Naive thymus-derived CD4-positive, alpha-beta T cell (primary cell): ENCODE measurements around the gene ZFYVE16. TPM values are rescaled to one million over a fixed set of nuclear protein-coding genes. Genes with fewer than 3 reads are reported as not detected.

Experiments
- ATAC-seq: fragments of 150-1000 bp; cut with Tn5 transposase; 2 replicates; pipeline ENCODE4 v1.10.0; 2021; ENCODE audit warnings: mild to moderate bottlenecking, moderate library complexity
- CTCF ChIA-PET: fragments of 350-600 bp; sonication (Branson Sonifier 250); formaldehyde crosslinking; loops from one replicate; lab custom pipeline; 2021; ENCODE audit warnings: antibody characterized with exemption; lab: Charles Lee
- POLR2A ChIA-PET: fragments of 350-600 bp; sonication (Branson Sonifier 250); formaldehyde crosslinking; loops from one replicate; lab custom pipeline; 2021; ENCODE audit warnings: antibody characterized with exemption, inconsistent platforms; lab: Charles Lee
- DNase-seq, 9 donors: peaks; one replicate each; pipeline versions ENCODE4 v3.0.0 to v3.0.0-alpha.2; 2020 to 2022; ENCODE audit warnings: mixed read lengths in 1 of 9
- H3K27ac ChIP-seq: one replicate; pipeline ENCODE4 v1.7.0; 2013; ENCODE audit warnings: mild to moderate bottlenecking, low read depth, low read length, moderate library complexity
- H3K27me3 ChIP-seq, 2 donors: one replicate each; pipeline ENCODE4 v1.7.0; 2013; ENCODE audit warnings: low read length in 2 of 2, mild to moderate bottlenecking in 2 of 2, moderate library complexity in 2 of 2; ENCODE audit not compliant: control insufficient read depth in 2 of 2, insufficient read depth in 2 of 2
- H3K36me3 ChIP-seq, 3 experiments: 1 replicate in 2 of 3; 2 replicates in 1 of 3; pipeline ENCODE4 v1.7.0; 2013; ENCODE audit warnings: low read length in 3 of 3, mild to moderate bottlenecking in 3 of 3, moderate library complexity in 1 of 3; ENCODE audit not compliant: insufficient read depth in 3 of 3, control insufficient read depth in 2 of 3
- H3K4me1 ChIP-seq, 2 donors: one replicate each; pipeline ENCODE4 v1.7.0; 2013; ENCODE audit warnings: low read length in 2 of 2, mild to moderate bottlenecking in 2 of 2, moderate library complexity in 1 of 2; ENCODE audit not compliant: control insufficient read depth in 2 of 2, insufficient read depth in 2 of 2
- H3K4me3 ChIP-seq: 2 replicates; pipeline ENCODE4 v1.7.0; 2013; ENCODE audit warnings: mild to moderate bottlenecking, low read length
- H3K9me3 ChIP-seq, 3 experiments: 1 replicate in 2 of 3; 2 replicates in 1 of 3; pipeline ENCODE4 v1.7.0; 2013; ENCODE audit warnings: low read length in 3 of 3; ENCODE audit not compliant: control insufficient read depth in 2 of 3
- H3K27ac Mint-ChIP-seq, 9 donors: one replicate each; pipeline ENCODE4 v1.8.0; 2020 to 2022; ENCODE audit warnings: mixed read lengths in 9 of 9, mild to moderate bottlenecking in 8 of 9, moderate library complexity in 5 of 9, inconsistent platforms in 2 of 9
- H3K27me3 Mint-ChIP-seq, 5 donors: one replicate each; pipeline ENCODE4 v1.8.0; 2021 to 2022; ENCODE audit warnings: mixed read lengths in 5 of 5, mild to moderate bottlenecking in 1 of 5
- H3K36me3 Mint-ChIP-seq, 5 donors: one replicate each; pipeline ENCODE4 v1.8.0; 2020 to 2022; ENCODE audit warnings: mixed read lengths in 5 of 5, mild to moderate bottlenecking in 3 of 5, inconsistent platforms in 1 of 5
- H3K4me1 Mint-ChIP-seq, 7 donors: one replicate each; pipeline ENCODE4 v1.8.0; 2020 to 2022; ENCODE audit warnings: mixed read lengths in 7 of 7, mild to moderate bottlenecking in 3 of 7, inconsistent platforms in 1 of 7
- H3K4me3 Mint-ChIP-seq, 10 donors: one replicate each; pipeline ENCODE4 v1.8.0; 2020 to 2022; ENCODE audit warnings: mild to moderate bottlenecking in 10 of 10, mixed read lengths in 10 of 10, moderate library complexity in 6 of 10, inconsistent platforms in 2 of 10
- H3K9me3 Mint-ChIP-seq, 11 donors: one replicate each; pipeline ENCODE4 v1.8.0; 2020 to 2022; ENCODE audit warnings: mixed read lengths in 11 of 11, mild to moderate bottlenecking in 4 of 11, inconsistent platforms in 1 of 11, moderate library complexity in 1 of 11
- intact Hi-C, 2 donors: fragments of 100-400 bp; cut with micrococcal nuclease; formaldehyde crosslinking; loops; one replicate each; pipeline ENCODE4 v1.15.1; 2023
- polyA plus RNA-seq, 2 donors: library from polyadenylated mRNA; unstranded; fragments of 300-500 nt; fragmentation: Illumina TruSeq; gene quantifications; one replicate each; pipeline ENCODE4 v1.2.3, GENCODE V29; 2021
- total RNA-seq, 6 experiments: library from RNA in 5 of 6; stranded (reverse) in 5 of 6; gene quantifications; 1 replicate in 5 of 6; 2 replicates in 1 of 6; pipeline ENCODE4 v1.2.3 and lab custom pipeline; 2021 to 2026

The ZFYVE16 gene
- total and polyA plus RNA-seq, 7 experiments from 2014 or later = 3.0 to 32.0 (median 14.1) TPM

DNA sequence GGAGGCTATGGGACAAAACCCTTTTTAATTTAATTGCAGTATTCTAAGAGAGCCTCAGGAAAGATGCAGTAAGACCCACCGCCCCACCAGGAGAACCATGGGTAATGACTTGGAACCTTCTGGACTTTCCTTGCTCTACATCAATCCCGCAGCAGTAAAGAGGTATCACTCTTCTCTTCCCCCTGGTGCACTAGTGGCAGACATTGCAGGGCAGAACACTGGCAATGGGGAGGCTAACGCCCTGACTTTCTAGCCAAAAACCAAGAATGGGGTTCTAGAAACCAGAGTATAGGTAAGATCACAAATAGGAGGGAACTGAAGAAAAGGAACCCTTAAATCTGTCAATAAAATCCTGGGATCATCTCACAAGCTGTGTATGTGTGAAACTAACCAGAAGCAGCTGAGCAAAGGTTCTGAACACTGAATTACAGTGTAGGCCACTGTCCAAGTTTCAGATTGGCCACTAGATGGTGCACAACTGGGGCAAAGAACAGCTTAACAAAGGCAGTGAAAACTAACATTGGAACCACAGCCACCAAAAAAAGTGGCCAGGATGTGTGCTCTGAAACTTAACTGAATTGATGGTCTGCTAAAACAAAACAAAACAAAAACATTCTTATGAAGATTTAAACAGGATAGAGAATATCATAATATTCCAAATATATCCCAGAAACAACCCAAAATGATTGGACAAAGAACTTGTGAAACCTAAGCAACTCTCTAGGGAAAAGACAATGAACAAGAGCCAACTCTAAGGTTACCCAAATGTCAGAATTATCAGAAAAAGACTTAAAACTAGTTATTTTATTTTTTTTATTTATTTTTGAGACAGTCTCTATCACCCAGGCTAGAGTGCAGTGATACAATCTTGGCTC is 73.4 kb downstream of the ZFYVE16 start:
- Mint-ChIP-seq H3K27ac (peak overlapping the region in 1 of 9 donors; percentile 47), H3K36me3 (peaks cover 2 to 36% (median 29%) of the 10 kb centered on the region in 5 donors), H3K27me3 (peaks cover 0 to 3% (median 0%) of the 10 kb centered on the region in 5 donors), H3K4me3 (no peak overlapping the region), H3K9me3 (peaks cover 0 to 29% (median 8%) of the 10 kb centered on the region in 11 donors), H3K4me1 (peaks cover 0 to 7% (median 0%) of the 10 kb centered on the region in 7 donors)
- no peak overlapping the region for H3K27ac ChIP-seq
- H3K4me3 ChIP-seq = no peak overlapping the region
- no peaks in the 10 kb centered on the region for H3K4me1 ChIP-seq
- H3K9me3 ChIP-seq = no peaks in the 10 kb centered on the region
- ATAC-seq = peak; percentile 85
- intact Hi-C loops = loop anchor here (1.0 to 10.0 kb wide), 8 partner anchors 176 to 818 kb away; no protein-coding TSS in a partner anchor
- no peaks in the 10 kb centered on the region for H3K27me3 ChIP-seq
- peak in 5 of 9 donors; percentile 18 to 41 (median 30) for DNase-seq
- ChIA-PET CTCF (interaction anchor here (0.7 to 2.0 kb wide), 4 partner anchors 11 to 1802 kb away, joined by 3 to 6 read pairs (median 4); no protein-coding TSS in a partner anchor), POLR2A (no interaction called here)
- peaks cover 0 to 3% (median 0%) of the 10 kb centered on the region in 3 experiments for H3K36me3 ChIP-seq

DNA sequence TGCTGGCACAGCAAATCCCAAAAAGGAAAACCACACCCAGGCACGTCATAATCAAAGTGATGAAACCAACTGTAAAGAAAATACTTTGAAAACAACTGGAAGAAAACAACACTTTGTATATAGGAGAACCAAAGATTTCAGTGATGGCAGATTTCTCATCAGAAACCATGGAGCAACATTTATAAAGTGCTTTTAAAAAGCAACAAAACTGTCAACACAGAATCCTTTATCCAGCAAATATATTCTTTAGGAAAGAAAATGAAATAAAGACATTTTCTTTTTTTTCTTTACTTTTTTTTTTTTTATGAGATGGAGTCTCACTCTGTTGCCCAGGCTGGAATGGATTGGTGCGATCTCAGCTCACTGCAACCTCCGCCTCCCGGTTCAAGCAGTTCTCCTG is 74.7 kb downstream of the ZFYVE16 start:
- ChIA-PET CTCF (interaction anchor here (1.1 to 2.0 kb wide), 2 partner anchors 187 to 190 kb away, joined by 3 to 6 read pairs; no protein-coding TSS in a partner anchor), POLR2A (no interaction called here)
- intact Hi-C loops = loop anchor here (5.0 to 10.0 kb wide), 3 partner anchors 175 to 682 kb away; no protein-coding TSS in a partner anchor
- ATAC-seq = no peak
- peaks cover 4 to 33% (median 29%) of the 10 kb centered on the region in 5 donors for H3K36me3 Mint-ChIP-seq
- H3K4me3 Mint-ChIP-seq = no peak overlapping the region
- peaks cover 0 to 7% of the 10 kb centered on the region in 2 donors for H3K4me1 ChIP-seq
- H3K27me3 ChIP-seq = no peaks in the 10 kb centered on the region
- no peak overlapping the region for H3K4me3 ChIP-seq
- no peaks in the 10 kb centered on the region for H3K9me3 ChIP-seq
- no peak for DNase-seq
- H3K9me3 Mint-ChIP-seq = peaks cover 0 to 29% (median 8%) of the 10 kb centered on the region in 11 donors
- peaks cover 7 to 14% (median 10%) of the 10 kb centered on the region in 7 donors for H3K4me1 Mint-ChIP-seq
- H3K27me3 Mint-ChIP-seq = peaks cover 0 to 12% (median 7%) of the 10 kb centered on the region in 5 donors
- no peak overlapping the region for H3K27ac Mint-ChIP-seq
- no peaks in the 10 kb centered on the region for H3K36me3 ChIP-seq
- no peak overlapping the region for H3K27ac ChIP-seq

DNA sequence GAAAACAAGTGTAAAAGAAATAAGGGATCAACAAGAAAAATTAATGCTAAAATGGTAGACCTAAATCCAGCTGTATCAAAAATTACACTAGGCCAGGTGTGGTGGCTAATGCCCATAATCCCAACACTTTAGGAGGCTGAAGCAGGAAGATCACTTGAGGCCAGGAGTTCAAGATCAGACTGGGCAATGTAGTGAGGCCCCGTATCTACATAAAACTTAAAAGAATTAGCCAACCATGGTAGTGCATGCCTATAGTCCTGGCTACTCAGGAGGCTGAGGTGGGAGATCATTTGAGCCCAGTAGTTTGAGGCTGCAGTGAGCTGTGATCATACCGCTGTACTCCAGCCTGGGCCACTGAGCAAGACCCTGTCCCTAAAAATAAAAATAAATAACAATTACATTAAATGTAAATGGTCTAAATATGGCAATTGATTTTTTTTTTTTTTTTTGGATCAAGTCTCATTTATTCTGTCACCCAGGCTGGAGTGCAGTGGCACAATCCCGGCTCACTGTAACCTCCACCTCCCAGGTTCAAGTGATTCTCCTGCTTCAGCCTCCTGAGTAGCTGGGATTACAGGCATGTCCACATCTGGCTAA is 75.9 kb downstream of the ZFYVE16 start:
- Mint-ChIP-seq H3K9me3 (peaks cover 0 to 29% (median 8%) of the 10 kb centered on the region in 11 donors), H3K4me3 (no peak overlapping the region), H3K36me3 (peaks cover 4 to 33% (median 29%) of the 10 kb centered on the region in 5 donors)

DNA sequence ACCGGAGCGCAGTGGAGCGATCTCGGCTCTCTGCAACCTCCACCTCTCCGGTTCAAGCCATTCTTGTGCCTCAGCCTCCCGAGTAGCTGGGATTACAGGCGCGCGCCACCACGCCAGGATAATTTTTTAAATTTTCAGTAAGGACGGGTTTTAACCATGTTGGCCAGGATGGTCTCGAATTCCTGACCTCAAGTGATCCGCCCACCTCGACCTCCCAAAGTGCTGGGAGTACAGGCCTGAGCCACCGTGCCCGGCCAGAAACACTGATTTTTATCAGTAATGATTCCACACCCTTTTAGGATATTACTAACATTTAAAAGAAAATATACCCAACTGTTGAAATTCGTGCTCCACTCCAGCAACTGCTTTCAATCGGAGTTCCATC is 79.6 kb downstream of the ZFYVE16 start:
- Histone ChIP-seq H3K9me3 (no peaks in the 10 kb centered on the region), H3K4me3 (peak overlapping the region; percentile 71), H3K27me3 (no peaks in the 10 kb centered on the region), H3K36me3 (no peaks in the 10 kb centered on the region), H3K4me1 (peaks cover 0 to 7% of the 10 kb centered on the region in 2 donors), H3K27ac (peak overlapping the region; percentile 52)
- peak overlapping the region in 7 of 9 donors; percentile 32 to 83 (median 55) for H3K27ac Mint-ChIP-seq
- peak in 1 of 9 donors; percentile 5 for DNase-seq
- peaks cover 0 to 10% (median 7%) of the 10 kb centered on the region in 11 donors for H3K9me3 Mint-ChIP-seq
- peak overlapping the region; percentile 83 to 92 (median 88) for H3K4me3 Mint-ChIP-seq
- H3K36me3 Mint-ChIP-seq = peaks cover 0 to 14% (median 10%) of the 10 kb centered on the region in 5 donors
- ATAC-seq = no peak
- intact Hi-C loops = loop anchor here (5.0 to 10.0 kb wide), 3 partner anchors 80 to 677 kb away; partner anchors contain the start of gene ZFYVE16 (in 1 of the 2)
- H3K27me3 Mint-ChIP-seq = peaks cover 0 to 36% (median 7%) of the 10 kb centered on the region in 5 donors
- ChIA-PET CTCF (no interaction called here), POLR2A (interaction anchor here (0.6 to 1.6 kb wide), 2 partner anchors 167 to 1260 kb away, joined by 3 read pairs; partner anchors contain the start of gene MSH3)
- peaks cover 9 to 27% (median 14%) of the 10 kb centered on the region in 7 donors for H3K4me1 Mint-ChIP-seq

More for the DNA sequence above, 75.9 kb downstream of the ZFYVE16 start:
- H3K27me3 ChIP-seq = no peaks in the 10 kb centered on the region
- ATAC-seq = no peak
- ChIA-PET CTCF (interaction anchor here (0.6 kb wide), 1 partner anchor 75 kb away, joined by 5 read pairs; no protein-coding TSS in a partner anchor), POLR2A (no interaction called here)
- Mint-ChIP-seq H3K27me3 (peaks cover 0 to 19% (median 7%) of the 10 kb centered on the region in 5 donors), H3K4me1 (peaks cover 9 to 22% (median 15%) of the 10 kb centered on the region in 7 donors), H3K27ac (no peak overlapping the region)
- H3K27ac ChIP-seq = no peak overlapping the region
- H3K36me3 ChIP-seq = no peaks in the 10 kb centered on the region
- DNase-seq = no peak
- H3K4me3 ChIP-seq = no peak overlapping the region
- peaks cover 0 to 7% of the 10 kb centered on the region in 2 donors for H3K4me1 ChIP-seq
- no peaks in the 10 kb centered on the region for H3K9me3 ChIP-seq
- intact Hi-C loops = loop anchor here (5.0 to 10.0 kb wide), 3 partner anchors 174 to 681 kb away; no protein-coding TSS in a partner anchor

GRCh38 chr5:80487829-80488721 is 80.2 kb downstream of the ZFYVE16 start, which contains the start of gene FAM151B:
TSS of gene FAM151B (plus strand) at chr5:80488100. CDS start at chr5:80488124, 24 bp downstream.
- H3K4me1 Mint-ChIP-seq = peaks cover 9 to 27% (median 14%) of the 10 kb centered on the region in 7 donors
- peaks cover 0 to 9% (median 6%) of the 10 kb centered on the region in 5 donors for H3K36me3 Mint-ChIP-seq
- Histone ChIP-seq H3K9me3 (no peaks in the 10 kb centered on the region), H3K27me3 (no peaks in the 10 kb centered on the region), H3K27ac (peak within 1 kb of the TSS; percentile 52), H3K4me1 (peaks cover 0 to 7% of the 10 kb centered on the region in 2 donors), H3K36me3 (no peaks in the 10 kb centered on the region), H3K4me3 (peak within 1 kb of the TSS; percentile 71)
- peaks cover 0 to 36% (median 7%) of the 10 kb centered on the region in 5 donors for H3K27me3 Mint-ChIP-seq
- H3K9me3 Mint-ChIP-seq = peaks cover 0 to 5% (median 2%) of the 10 kb centered on the region in 11 donors
- ChIA-PET CTCF (no interaction called here), POLR2A (interaction anchor here (0.6 to 1.6 kb wide), 2 partner anchors 166 to 1259 kb away, joined by 3 read pairs; partner anchors contain the start of gene MSH3)
- DNase-seq = peak; percentile 58 to 86 (median 79)
- intact Hi-C loops = loop anchor here (1.0 to 10.0 kb wide), 6 partner anchors 81 to 813 kb away; partner anchors contain the start of genes ZCCHC9 (in 1 of the 2) and ZFYVE16 (in 1 of the 2)
- ATAC-seq = peak; percentile 90
- peak within 1 kb of the TSS; percentile 47 to 88 (median 72) for H3K27ac Mint-ChIP-seq
- H3K4me3 Mint-ChIP-seq = peak within 1 kb of the TSS; percentile 83 to 92 (median 88)
